ENCODE measurements around the gene RIPPLY3.
"Not testable (repeated sequence)": the region's sequence is repeated elsewhere in the genome, so short reads cannot be mapped to it uniquely, and the experiment has no call there.

Gene RIPPLY3

GRCh38 chr21:36981977-36982700, 24.4 kb upstream of the RIPPLY3 start:
- DNase-seq = no peak

- DNase-seq = no peak
Observed at GRCh38 chr21:36985751-36986594, 20.5 kb upstream of the RIPPLY3 start.

- no peak for DNase-seq
Observed at GRCh38 chr21:36987845-36988244, 18.7 kb upstream of the RIPPLY3 start.

- no peak for DNase-seq
Observed at GRCh38 chr21:36988536-36988935, 18.0 kb upstream of the RIPPLY3 start.

- not testable (repeated sequence) for DNase-seq
Observed at GRCh38 chr21:36989199-36989698, 17.3 kb upstream of the RIPPLY3 start.

- peak; percentile 92 for DNase-seq
Observed at GRCh38 chr21:36989699-36990507, 16.6 kb upstream of the RIPPLY3 start.

- peak; percentile 25 for DNase-seq
Observed at GRCh38 chr21:36990508-36991205, 15.8 kb upstream of the RIPPLY3 start.

- no peak for DNase-seq
Observed at GRCh38 chr21:36992671-36993070, 13.8 kb upstream of the RIPPLY3 start.

GRCh38 chr21:36994501-36995158, 11.9 kb upstream of the RIPPLY3 start:
- DNase-seq = no peak

- not testable (repeated sequence) for DNase-seq
Observed at GRCh38 chr21:36995285-36995684, 11.2 kb upstream of the RIPPLY3 start.

- DNase-seq = no peak
Observed at GRCh38 chr21:36999131-36999898, 7.2 kb upstream of the RIPPLY3 start.

- peak; percentile 7 for DNase-seq
Observed at GRCh38 chr21:37000381-37000780, 6.1 kb upstream of the RIPPLY3 start.

GRCh38 chr21:37001441-37001840, 5.1 kb upstream of the RIPPLY3 start:
- DNase-seq = no peak

GRCh38 chr21:37002851-37003250, 3.7 kb upstream of the RIPPLY3 start:
- DNase-seq = not testable (repeated sequence)

GRCh38 chr21:37003917-37004316, 2.6 kb upstream of the RIPPLY3 start:
- not testable (repeated sequence) for DNase-seq

GRCh38 chr21:37005548-37006485, 685 bp upstream of the RIPPLY3 start:
- DNase-seq = no peak

- peak; percentile 89 for DNase-seq
Observed at GRCh38 chr21:37008724-37009123, 2.2 kb downstream of the RIPPLY3 start.

GRCh38 chr21:37009740-37010341, 3.3 kb downstream of the RIPPLY3 start:
- DNase-seq = peak; percentile 91

- DNase-seq = no peak
Observed at GRCh38 chr21:37017951-37018679, 11.6 kb downstream of the RIPPLY3 start.
